GM21737 (cell line): ENCODE results near the gene DOCK1.

ENCODE experiments used
- ATAC-seq: cut with Tn5 transposase; IDR thresholded peaks from one replicate; pipeline ENCODE4 v1.9.1; 2021; ENCODE audit warnings: mild to moderate bottlenecking, moderate library complexity; ENCODE audit not compliant: unreplicated experiment

Gene DOCK1

DNA sequence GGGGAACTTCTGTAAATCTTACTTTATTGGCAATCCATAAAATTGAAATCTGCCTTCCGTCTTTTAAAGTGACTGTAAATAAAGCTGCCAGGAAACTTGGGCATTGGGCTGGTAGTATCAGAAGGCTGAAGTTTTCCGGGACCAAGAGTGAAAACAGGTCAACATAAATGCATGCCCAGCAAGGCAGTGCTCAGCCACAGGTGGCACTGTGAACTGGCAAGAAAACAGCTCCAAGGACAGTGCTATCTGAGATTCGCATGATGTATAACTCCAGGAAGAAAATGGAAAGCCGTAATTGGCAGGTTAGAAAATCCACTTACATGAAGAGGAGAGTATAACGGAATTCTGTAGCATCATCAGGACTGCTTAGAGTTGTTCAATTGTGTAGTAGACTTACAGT is 293.1 kb downstream of the DOCK1 start:
- no peak for ATAC-seq

DNA sequence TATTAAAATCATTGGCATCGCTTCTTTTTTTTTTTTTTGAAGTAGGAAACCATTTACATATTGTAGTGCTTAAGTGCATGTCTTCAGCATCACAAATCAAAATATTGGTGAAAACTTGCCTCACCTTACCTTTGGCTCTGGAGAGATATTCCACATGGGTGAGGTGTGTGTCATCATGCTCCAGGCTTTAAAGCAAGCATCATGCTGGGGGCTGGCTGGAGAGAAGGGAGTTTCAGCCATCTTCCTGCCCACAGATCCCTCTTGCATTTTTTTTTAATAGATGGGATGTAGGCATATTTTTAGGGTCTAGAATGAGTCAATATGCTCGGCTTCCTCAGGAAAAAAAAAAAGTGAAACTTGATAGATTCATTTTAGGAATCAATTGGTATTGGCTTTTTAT is 293.5 kb downstream of the DOCK1 start:
- ATAC-seq: no peak

DNA sequence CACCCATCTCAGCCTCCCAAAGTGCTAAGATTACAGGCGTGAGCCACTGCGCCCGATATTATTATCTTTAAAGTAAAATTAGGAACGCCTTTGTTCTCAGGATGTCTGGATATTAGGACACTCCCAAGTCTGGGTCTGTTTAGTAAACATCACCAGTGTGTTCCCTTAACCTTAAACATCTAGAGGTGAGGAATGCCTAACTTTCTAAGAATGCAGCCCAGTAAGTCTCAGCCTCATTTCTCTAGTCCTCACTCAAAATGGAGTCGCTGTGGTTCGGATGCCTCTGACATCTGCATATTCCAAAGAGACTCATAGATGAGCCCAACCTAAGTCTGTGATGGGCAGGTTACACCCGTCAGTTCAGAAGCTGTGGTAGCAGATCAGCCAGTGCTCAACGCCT is 295.4 kb downstream of the DOCK1 start:
- no peak for ATAC-seq

DNA sequence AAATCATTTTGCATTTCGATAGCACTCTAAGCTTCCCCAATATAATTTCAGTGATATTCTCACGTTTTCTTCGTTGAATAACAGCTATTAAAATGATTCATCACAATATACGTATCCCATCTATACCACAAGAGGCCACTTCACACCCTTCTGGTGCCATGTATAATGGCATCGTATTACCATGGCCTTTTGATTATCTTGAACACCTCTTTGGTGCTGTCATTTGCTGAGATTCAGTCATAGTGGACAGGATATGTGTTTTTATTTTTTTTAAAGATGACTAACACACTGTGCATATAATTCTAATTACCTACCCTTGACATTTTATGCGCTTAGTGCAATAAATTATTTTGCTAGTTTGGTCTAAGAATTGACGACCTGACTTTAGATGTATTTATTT is 297.8 kb downstream of the DOCK1 start:
- no peak for ATAC-seq

DNA sequence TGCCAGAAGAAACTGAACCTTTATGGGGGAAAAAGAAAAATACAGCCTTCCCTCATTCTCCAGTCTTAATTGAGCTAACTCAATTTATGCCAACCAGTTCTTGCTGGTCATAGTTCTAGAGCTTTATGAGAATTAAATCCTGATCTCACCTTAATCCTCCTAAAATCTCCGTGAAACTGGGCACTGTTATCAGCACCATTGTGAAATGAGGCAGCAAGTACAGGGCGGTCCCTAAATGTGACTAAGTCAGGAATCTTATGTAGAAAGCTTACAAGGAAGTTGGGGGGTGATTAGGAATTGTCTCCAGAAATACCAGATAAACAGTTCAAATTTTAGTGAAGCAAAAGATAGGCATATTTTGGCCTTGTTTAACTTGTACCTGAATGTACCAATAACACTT is 301.9 kb downstream of the DOCK1 start:
- no peak for ATAC-seq

DNA sequence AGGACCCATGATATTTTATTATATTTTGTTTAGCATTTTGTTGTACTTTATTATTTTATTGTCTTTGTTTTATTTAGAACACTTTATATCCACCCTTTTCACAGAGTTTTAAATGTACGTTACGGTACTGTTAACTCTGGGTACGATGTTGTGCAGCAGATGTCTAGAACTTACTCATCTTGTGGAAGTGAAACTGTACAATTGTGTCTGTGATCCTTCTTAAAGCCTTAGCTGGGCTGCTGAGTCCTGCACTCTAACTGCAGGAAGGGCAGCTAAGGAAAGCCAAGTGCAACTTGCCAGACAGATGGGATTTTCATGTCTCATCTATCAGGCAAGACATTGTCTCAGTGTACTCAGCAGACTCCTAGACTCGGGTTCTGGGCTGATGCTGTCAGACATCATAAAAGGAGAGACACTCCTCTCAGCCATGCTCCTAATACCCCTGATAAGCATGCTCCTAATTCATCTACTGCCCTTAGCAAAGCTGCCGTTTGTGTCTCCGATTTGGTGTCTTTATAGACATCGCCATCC is 305.8 kb downstream of the DOCK1 start:
- ATAC-seq: no peak

DNA sequence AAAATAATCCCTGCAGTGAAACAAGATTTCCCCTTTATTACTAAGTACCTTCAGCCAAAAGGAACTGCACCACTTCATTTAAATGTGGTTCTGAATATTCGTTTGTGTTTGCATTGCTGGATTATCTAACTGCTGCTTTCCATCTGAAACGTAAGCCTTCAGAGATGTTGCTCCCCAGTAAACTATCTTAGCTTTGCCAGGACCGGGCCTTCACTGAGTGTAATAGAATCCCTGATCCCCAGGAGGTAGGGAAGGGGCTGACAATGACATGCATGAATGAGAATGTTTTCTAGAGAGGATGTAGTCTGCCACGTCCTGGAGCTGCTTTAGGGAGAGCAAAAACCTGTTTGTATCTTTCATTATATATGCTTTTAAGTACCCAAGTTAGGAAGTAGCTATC is 310.6 kb downstream of the DOCK1 start:
- no peak for ATAC-seq

DNA sequence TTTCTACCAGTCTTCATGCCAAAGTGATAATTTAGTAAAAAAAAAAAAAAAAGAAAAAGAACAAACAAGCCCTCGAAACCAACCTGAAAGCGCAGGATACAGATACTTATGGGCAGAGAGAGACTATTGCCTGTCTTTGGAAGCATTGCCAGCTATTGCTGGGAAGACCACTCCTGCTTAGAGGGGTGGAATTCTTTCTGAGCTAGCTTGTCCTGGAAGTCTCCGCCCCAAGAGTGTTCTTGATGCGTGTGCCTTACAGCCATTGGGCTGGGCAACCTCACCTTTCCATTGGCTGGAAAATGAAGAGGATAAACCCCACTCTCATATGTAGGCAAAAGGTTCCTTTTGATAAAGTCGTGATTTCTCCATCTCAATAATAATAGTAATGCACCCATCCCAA is 311.0 kb downstream of the DOCK1 start:
- ATAC-seq: no peak

DNA sequence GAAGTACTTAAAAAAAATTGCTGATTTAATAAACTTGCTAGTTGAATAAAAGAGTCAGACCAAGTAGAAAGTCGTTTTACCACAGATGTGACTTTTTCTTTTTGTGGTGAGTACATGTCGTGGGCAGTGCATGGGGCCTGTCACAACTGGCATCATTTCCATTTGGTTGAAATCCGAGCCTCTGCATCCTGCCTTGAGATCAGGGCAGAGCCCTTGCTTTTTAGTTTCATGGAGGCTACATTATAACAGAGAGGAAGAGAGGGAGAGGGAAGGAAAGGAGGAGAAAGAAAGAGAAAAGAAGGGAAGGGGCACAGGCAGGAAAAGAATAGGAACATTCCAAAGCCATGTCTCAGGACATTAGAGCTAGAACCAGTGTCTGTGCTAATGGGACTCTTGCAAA is 311.6 kb downstream of the DOCK1 start:
- no peak for ATAC-seq

DNA sequence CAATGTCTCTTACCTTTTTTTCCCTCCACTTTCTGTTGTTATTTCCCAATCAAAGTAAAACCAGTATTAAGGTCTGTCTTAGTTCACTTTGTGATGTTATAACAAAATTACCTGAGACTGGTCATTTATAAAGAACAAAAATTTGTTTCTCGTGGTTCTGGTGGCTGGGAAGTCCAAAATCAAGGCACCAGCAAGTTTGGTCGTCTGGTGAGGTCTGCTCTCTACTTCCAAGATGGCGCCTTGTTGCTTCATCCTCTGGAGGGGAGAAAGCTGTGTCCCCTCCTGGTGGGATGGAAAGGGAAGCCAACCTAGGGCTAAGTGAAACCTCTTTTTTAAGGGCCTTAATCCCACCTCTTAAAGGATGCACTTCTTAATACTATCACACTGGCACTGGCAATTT is 313.4 kb downstream of the DOCK1 start:
- no peak for ATAC-seq

DNA sequence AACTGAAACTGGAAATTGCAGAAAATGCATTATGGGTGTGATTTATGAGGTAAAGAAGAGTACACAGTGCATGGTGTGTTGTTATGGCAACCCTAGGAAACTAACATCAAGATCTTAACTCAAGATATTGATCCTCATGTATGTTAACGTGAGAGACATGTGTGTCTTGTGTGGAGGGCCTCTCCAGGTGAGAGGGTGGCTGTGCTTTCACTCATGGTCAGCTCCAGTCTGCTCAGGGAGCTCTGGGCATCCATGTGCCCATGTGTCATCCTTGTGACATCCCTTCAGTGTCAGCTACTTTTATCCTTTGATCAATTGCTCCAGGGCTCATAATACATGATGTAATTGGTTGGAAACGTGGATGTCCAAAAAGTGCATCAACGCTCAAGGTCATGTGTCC is 316.1 kb downstream of the DOCK1 start:
- no peak for ATAC-seq

DNA sequence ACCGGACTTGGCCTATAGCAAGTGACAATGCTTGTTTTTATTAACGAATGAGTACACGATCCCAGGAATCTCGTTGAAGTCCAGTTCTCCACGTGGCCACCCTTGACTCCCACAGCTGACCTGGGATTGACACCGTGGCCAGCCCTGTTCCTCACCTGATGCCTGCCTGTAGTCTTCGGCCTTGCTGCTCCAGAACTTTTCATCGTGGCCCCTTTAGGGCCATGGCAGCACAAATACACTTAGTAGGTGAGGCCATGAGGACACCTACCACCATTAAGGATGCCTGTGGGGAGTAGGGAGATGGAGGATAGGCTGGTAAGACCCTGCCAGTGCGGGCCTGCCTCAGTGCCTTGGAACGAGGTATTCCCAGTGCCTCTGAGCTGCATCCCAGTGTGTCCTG is 321.8 kb downstream of the DOCK1 start:
- ATAC-seq: no peak

DNA sequence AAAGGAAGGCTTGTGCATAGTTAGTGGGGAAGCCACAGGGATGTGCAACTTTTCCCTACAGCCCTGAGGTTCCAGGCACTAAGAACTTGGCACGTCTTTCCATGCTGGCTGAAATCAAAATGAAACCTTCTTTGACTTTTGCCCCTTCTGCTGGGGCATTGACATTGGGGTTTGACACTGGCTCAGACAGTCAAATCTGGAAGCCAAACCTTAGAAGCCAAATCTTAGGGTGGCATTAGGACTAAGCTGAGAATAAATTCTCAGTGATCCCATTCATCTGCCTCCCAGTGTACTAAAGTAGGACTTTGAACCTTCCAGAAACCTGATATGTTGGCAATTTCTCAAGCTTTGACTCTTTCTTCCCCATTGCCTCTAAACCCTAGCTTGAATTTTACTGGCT is 322.4 kb downstream of the DOCK1 start:
- no peak for ATAC-seq

DNA sequence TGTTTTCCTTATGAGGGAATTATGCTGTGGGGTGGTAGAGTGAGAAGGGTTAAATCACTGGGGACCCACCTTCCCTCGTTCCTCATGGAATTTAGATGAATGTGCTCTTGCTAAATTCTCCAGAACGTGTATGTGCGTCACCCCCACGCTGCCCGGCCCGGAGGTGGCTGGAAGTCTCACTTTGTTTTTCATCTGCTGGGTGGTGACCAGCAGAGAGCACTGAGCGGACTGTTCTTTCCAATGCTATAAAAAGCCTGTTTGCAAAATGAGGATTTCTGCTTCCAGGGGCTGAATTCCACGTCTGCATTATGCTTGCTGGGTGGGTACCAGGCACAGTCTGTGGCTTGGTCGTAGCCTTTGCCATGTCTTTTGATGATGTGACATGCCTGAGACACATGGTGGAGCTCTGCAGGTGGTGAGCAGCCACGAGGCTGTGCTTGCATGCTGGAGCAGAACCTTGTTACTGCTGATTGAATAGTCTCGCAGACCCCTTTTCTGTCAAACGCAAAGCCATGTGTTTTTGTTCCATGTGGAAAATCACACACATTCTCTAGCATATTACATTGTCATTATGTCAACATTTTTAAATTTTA is 323.1 kb downstream of the DOCK1 start:
- ATAC-seq: no peak

DNA sequence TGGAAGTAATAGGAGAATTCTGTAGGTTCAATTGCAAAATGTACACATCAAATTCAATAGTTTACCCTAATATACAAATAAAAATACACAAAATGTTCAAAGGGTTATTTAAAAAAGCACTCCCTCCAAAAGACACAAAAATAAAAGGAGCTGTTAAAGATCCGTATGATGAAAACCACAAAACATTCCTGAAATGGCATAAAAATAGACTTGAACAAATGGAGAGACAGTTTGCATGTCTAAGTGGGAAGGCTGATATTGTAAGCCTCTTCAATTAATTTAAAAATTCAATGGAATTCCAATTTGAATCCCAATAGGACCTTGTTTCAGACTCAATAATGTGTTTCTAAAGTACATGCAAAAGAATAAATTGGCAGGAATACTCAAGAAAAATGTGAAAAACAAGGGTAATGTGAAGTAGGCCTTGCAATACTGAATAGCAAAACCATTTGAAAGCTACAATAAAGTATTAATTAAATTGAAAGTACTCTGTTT is 329.1 kb downstream of the DOCK1 start:
- no peak for ATAC-seq

DNA sequence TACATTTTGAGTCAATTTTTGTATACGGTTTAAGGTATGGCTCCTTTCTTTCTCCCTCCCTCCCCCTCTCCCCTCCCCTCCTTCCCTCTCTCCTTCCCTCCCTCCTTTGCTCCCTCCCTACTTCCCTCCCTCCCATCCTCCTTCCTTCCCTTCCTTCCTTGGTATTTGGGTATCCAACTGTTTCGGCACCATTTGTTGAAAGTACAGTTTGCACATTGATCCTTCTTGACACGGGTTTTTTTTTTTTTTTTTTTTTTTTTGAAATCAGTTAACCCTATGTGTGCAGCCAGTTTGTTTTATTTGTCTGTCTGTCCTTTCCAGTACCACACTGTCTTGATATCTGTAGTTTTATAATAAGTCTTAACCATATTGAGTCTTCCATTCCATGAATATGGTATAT is 331.0 kb downstream of the DOCK1 start:
- ATAC-seq: no peak

DNA sequence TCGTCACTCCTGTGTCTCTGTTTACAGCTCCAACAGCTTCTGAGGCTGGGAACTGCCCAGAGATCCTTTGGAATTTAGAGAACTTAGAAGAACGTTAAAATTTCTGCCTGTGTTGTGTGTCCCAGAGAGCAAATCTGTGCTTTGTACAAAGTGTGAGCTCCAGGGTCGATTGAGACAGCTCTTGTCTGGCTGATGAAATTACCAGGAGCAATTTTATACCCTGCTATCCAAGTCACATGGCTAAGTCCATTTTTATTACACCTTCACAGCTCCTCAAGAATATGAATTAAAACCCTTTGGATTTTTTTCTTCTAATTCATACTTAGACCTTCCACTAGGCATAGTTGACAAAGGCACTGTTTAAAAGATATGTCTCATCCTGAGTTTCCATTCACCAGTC is 337.7 kb downstream of the DOCK1 start:
- no peak for ATAC-seq

DNA sequence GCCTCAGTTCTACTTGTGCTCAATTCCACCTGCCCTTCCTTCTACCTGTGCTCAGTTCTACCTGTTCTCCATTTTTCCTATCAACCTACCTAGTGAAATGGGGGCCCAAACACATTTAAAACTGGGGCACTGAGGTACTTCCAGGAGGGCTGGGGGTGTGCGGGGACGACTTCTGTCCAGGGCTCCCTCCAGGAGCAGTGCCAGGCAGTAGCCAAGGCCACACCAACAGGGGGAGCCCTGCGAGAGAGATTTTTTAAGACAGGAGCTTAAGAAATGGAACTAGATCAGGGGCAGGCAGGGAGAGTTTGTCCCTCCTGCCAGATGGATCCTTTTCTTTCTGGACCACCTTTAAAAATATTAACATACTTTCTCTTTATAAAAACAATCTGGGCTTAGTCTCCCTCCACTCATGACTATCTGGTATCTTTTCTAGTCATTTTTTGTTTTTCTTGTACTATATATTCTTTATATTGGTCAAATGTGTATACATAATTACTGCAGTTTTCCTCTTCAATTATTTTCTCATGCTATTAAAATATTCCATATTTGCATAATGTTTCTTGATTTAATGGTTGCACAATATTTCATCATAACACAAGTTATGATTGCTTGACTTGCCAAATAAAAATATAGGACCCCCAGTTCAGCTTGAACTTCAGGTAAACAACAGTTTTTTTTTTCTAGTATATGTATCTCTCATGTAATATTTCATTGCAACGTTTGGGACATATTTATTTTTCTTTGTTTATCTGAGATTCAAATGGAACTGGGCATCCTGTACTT is 338.5 kb downstream of the DOCK1 start:
- ATAC-seq: no peak

DNA sequence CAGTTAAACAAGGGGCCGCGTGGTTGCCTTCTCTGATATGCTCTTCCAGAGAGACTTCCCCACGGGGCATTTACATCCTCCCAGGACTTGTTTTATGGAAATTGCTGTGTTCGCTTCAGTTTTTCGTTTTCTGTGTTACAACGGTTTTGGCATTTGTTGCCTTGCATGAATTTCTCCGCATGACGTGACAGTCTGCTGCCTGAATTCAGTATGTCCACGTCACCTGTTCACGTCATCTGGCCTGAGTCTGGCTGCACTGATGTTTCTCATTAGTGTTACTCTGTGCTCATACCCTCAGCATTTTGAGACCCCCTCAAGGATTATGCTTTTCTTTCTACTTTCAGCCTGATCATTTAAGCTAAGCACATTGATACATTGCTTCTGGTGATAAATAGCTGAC is 340.2 kb downstream of the DOCK1 start:
- no peak for ATAC-seq

DNA sequence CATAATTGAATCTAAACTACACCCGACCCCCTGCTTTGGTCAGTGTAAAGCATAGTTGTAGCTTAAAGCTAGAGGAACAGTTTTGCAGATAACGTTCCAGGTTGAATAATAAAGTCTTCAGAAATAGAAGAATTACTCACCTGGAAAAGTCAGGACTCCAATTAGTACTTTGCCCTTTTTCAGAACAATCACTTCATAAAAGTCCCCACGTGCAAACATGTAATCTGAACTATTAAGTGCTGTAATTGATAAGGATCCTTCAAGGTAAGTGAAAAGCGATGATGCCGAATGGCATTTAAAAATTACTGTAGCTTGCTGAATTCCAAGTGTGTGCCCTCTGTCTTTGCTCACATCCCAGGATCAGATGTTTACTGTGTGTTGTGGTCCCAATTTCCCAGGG is 344.8 kb downstream of the DOCK1 start:
- ATAC-seq: no peak

DNA sequence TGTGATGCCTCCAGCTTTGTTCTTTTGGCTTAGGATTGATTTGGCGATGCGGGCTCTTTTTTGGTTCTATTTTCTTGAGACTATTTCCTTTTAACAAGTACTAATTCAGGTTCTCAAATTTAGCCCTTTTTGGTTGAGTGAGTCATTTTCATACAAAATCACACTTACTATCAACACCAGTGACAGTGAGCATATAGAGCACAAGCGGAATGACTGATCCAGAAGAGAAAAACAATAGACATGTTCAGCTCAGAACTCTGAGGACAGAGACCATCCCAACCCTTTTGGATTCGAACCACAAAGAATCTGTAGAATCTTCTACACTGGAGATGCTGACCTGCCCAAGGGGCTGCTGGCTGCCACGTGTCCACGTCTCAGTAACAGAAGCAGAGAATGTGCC is 347.6 kb downstream of the DOCK1 start:
- ATAC-seq: no peak

DNA sequence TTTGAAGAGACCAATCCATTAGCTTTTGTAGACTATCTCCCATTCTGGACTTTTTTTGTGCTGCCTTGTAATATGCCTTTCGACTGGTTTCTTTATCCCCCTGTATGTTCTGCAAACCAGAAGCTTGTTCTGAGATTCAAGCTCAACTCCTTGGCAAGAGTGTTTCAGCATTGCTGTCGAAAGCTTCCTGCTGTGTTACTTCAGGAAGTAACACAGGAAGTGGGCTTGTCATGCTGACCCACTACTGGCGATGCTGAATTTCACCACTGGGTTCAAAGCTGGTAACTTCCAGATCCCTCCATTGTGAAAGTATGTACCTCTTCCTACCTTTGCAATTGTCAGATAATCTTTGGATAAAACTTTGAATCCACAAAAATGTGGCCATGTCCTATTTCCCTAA is 349.0 kb downstream of the DOCK1 start:
- no peak for ATAC-seq

DNA sequence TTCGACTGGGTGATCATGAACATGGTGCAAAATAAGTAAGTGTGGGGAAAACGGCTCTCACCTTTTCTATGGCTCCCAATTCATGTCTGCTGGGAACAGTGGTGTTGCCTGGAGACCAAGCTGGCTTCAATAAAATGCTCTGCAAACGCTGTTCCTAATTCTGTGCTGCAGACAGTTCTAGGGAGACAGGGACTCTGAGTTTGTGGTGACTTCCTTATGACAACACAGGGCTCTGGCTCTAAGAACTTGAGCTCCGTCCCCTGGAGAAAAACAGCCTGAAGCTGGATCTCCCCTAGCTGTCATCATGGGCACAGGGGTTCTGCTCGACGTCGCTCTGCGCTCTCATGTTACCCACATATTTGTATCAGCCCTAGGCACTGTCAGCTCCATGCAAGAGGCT is 352.2 kb downstream of the DOCK1 start:
- no peak for ATAC-seq
